Measurements from ENCODE around the gene SEMA3A. TPM values are rescaled to one million over a fixed set of nuclear protein-coding genes. Genes with fewer than 3 reads are reported as not detected.

Gene SEMA3A
- total and polyA plus RNA-seq, 2 of the 13 experiments (the other 11 are each of a cell fraction or from before 2014, with no cell fraction given): 0.29 to 1.2 TPM

GRCh38 chr7:84139986-84140729, 54.4 kb downstream of the SEMA3A start:
- ATAC-seq: peak; percentile 76
- no peak for FAIRE-seq
- H2AFZ ChIP-seq (ENCODE audit: low read length): no peak overlapping the region
- peak overlapping the region; percentile 8; the same call in 1 of the 2 replicates for H3K9ac ChIP-seq (ENCODE audit: insufficient read depth, low read depth, low read length)
- BruUV-seq (replicated peaks): no TSS peak
- peak; percentile 79 for DNase-seq (ENCODE audit: low spot score)
- no peaks in the 10 kb centered on the region for H3K36me3 ChIP-seq (replicated peaks in 1 of 2; ENCODE audit: control insufficient read depth in 1 of 2, insufficient read depth in 2 of 2, low read length in 2 of 2)
- no peaks in the 10 kb centered on the region for H4K20me1 ChIP-seq (ENCODE audit: insufficient read depth, low read length)
- peak overlapping the region; percentile 5; the same call in 1 of the 2 replicates for H3K4me2 ChIP-seq (ENCODE audit: low read depth, low read length)
- H3K4me1 ChIP-seq (ENCODE audit: insufficient read depth, low read length): peaks cover 20% of the 10 kb centered on the region
- WGBS (ENCODE audit: low lambda C conversion rate): 73% methylated on average over 2 of the region's 2 CpGs
- no peaks in the 10 kb centered on the region for H3K9me3 ChIP-seq (ENCODE audit: low read length)
- ChIA-PET POLR2A (no interaction called here), CTCF (ENCODE audit: low intra/inter-chr PET ratio, low total read pairs) (no interaction called here)
- intact Hi-C loops (cut with micrococcal nuclease; ENCODE audit: unreplicated experiment): loop anchor here (5.0 kb wide), 1 partner anchor 98 kb away; no protein-coding TSS in a partner anchor
- peak overlapping the region; percentile 33 for H3K27ac ChIP-seq (ENCODE audit: extremely low read length, insufficient read depth, low read length)
- in situ Hi-C loops (cut with HindIII; ENCODE audit: extremely low pct_ligation_motif_present, low pct_unique_long_range_greater_than_20kb): no loop called here
- H3K79me2 ChIP-seq (ENCODE audit: insufficient read depth, low read length): no peaks in the 10 kb centered on the region
- no peak overlapping the region; a peak in 1 of 6 replicates for H3K4me3 ChIP-seq (replicated peaks in 1 of 3; ENCODE audit: insufficient read depth in 1 of 3, low read depth in 2 of 3, low read length in 3 of 3)
- no peaks in the 10 kb centered on the region for H3K27me3 ChIP-seq (ENCODE audit: control insufficient read depth in 1 of 2, insufficient read depth in 2 of 2, low read length in 2 of 2)
- TF ChIP-seq, protein P1, sequence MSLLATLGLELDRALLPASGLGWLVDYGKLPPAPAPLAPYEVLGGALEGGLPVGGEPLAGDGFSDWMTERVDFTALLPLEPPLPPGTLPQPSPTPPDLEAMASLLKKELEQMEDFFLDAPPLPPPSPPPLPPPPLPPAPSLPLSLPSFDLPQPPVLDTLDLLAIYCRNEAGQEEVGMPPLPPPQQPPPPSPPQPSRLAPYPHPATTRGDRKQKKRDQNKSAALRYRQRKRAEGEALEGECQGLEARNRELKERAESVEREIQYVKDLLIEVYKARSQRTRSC (CRISPR knock-in tag; IDR thresholded peaks at IDR 0.05; ENCODE audit: low read depth): no peak
- no peak for TF ChIP-seq ZBTB1 (CRISPR knock-in tag; IDR thresholded peaks at IDR 0.05; ENCODE audit: borderline replicate concordance)
- TF ChIP-seq ZKSCAN5 (CRISPR knock-in tag; IDR thresholded peaks at IDR 0.05): no peak
- no peak for TF ChIP-seq GATAD1 (CRISPR knock-in tag; IDR thresholded peaks at IDR 0.05)
- TF ChIP-seq, protein P2, sequence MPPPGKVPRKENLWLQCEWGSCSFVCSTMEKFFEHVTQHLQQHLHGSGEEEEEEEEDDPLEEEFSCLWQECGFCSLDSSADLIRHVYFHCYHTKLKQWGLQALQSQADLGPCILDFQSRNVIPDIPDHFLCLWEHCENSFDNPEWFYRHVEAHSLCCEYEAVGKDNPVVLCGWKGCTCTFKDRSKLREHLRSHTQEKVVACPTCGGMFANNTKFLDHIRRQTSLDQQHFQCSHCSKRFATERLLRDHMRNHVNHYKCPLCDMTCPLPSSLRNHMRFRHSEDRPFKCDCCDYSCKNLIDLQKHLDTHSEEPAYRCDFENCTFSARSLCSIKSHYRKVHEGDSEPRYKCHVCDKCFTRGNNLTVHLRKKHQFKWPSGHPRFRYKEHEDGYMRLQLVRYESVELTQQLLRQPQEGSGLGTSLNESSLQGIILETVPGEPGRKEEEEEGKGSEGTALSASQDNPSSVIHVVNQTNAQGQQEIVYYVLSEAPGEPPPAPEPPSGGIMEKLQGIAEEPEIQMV (CRISPR knock-in tag; IDR thresholded peaks at IDR 0.05; ENCODE audit: low read depth): no peak
- TF ChIP-seq HNF4A (CRISPR knock-in tag; IDR thresholded peaks at IDR 0.05): peak; percentile 33; the same call in 1 of the 2 replicates
- TF ChIP-seq MIXL1 (CRISPR knock-in tag; IDR thresholded peaks at IDR 0.05): no peak
- TF ChIP-seq, protein P3, sequence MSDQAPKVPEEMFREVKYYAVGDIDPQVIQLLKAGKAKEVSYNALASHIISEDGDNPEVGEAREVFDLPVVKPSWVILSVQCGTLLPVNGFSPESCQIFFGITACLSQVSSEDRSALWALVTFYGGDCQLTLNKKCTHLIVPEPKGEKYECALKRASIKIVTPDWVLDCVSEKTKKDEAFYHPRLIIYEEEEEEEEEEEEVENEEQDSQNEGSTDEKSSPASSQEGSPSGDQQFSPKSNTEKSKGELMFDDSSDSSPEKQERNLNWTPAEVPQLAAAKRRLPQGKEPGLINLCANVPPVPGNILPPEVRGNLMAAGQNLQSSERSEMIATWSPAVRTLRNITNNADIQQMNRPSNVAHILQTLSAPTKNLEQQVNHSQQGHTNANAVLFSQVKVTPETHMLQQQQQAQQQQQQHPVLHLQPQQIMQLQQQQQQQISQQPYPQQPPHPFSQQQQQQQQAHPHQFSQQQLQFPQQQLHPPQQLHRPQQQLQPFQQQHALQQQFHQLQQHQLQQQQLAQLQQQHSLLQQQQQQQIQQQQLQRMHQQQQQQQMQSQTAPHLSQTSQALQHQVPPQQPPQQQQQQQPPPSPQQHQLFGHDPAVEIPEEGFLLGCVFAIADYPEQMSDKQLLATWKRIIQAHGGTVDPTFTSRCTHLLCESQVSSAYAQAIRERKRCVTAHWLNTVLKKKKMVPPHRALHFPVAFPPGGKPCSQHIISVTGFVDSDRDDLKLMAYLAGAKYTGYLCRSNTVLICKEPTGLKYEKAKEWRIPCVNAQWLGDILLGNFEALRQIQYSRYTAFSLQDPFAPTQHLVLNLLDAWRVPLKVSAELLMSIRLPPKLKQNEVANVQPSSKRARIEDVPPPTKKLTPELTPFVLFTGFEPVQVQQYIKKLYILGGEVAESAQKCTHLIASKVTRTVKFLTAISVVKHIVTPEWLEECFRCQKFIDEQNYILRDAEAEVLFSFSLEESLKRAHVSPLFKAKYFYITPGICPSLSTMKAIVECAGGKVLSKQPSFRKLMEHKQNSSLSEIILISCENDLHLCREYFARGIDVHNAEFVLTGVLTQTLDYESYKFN (CRISPR knock-in tag; conservative IDR thresholded peaks at IDR 0.05): 0 out of 2 replicates have a peak, but pooled peaks have one; percentile 15
- TF ChIP-seq EHMT2 (IDR thresholded peaks at IDR 0.05; ENCODE audit: borderline replicate concordance, low read depth, low read length): peak; percentile 51; the same call in 1 of the 2 replicates
- TF ChIP-seq PRDM10 (CRISPR knock-in tag; IDR thresholded peaks at IDR 0.05; ENCODE audit: low read depth): no peak
